ENCODE data around the gene CACNB4. TPM values are rescaled to one million over a fixed set of nuclear protein-coding genes. Genes with fewer than 3 reads are reported as not detected.

Gene CACNB4
- total RNA-seq, 1 donor from 2014 or later: 4.9 TPM

DNA sequence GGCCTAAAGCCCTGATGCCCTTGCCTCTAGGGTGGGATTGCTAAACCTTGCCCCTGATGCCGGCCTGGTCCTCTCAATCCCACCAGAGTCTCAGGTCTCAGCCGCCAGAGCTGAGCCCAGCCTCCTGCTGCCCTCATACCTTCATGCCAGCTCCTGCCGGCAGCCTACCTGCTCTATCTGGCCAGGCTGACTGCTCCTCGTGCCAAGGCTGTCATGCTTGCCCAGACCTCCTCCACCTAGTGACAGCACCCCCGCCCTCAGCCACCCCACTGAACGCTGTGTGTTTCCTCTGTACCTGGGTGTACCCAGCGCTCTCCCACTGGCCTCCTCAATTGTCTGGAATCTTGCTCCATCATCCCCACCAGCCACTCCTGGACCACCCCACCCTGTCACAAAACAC is 120.1 kb downstream of the CACNB4 start:
- Histone ChIP-seq H3K27ac (no peak overlapping the region), H3K4me3 (no peak overlapping the region), H3K4me1 (peaks cover 5% of the 10 kb centered on the region), H3K27me3 (no peaks in the 10 kb centered on the region), H3K9me3 (no peaks in the 10 kb centered on the region), H3K36me3 (no peaks in the 10 kb centered on the region)
- intact Hi-C loops (cut with DNase I): no loop called here
- no peak for TF ChIP-seq POLR2A (IDR thresholded peaks at IDR 0.05)
- TF ChIP-seq, protein P1, sequence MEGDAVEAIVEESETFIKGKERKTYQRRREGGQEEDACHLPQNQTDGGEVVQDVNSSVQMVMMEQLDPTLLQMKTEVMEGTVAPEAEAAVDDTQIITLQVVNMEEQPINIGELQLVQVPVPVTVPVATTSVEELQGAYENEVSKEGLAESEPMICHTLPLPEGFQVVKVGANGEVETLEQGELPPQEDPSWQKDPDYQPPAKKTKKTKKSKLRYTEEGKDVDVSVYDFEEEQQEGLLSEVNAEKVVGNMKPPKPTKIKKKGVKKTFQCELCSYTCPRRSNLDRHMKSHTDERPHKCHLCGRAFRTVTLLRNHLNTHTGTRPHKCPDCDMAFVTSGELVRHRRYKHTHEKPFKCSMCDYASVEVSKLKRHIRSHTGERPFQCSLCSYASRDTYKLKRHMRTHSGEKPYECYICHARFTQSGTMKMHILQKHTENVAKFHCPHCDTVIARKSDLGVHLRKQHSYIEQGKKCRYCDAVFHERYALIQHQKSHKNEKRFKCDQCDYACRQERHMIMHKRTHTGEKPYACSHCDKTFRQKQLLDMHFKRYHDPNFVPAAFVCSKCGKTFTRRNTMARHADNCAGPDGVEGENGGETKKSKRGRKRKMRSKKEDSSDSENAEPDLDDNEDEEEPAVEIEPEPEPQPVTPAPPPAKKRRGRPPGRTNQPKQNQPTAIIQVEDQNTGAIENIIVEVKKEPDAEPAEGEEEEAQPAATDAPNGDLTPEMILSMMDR (IDR thresholded peaks at IDR 0.05): no peak
- TF ChIP-seq POLR2AphosphoS5 (IDR thresholded peaks at IDR 0.05; ENCODE audit: insufficient read depth in 1 of 2, low read depth in 1 of 2): no peak
- no peak for DNase-seq (ENCODE audit: extremely low spot score in 2 of 2)

GRCh38 chr2:151977631-151978030 is 121.2 kb downstream of the CACNB4 start:
- H3K27me3 ChIP-seq: no peaks in the 10 kb centered on the region
- no peak overlapping the region for H3K27ac ChIP-seq
- H3K9me3 ChIP-seq: no peaks in the 10 kb centered on the region
- no peak for TF ChIP-seq POLR2AphosphoS5 (IDR thresholded peaks at IDR 0.05; ENCODE audit: insufficient read depth in 1 of 2, low read depth in 1 of 2)
- TF ChIP-seq, protein P1 (IDR thresholded peaks at IDR 0.05): no peak
- TF ChIP-seq POLR2A (IDR thresholded peaks at IDR 0.05): no peak
- no peak for DNase-seq (ENCODE audit: extremely low spot score in 2 of 2)
- H3K4me1 ChIP-seq: peaks cover 7% of the 10 kb centered on the region
- no peak overlapping the region for H3K4me3 ChIP-seq
- intact Hi-C loops (cut with DNase I): no loop called here
- no peaks in the 10 kb centered on the region for H3K36me3 ChIP-seq

- Histone ChIP-seq H3K27me3 (no peaks in the 10 kb centered on the region), H3K4me3 (no peak overlapping the region), H3K4me1 (peaks cover 7% of the 10 kb centered on the region), H3K27ac (no peak overlapping the region), H3K36me3 (no peaks in the 10 kb centered on the region), H3K9me3 (no peaks in the 10 kb centered on the region)
- TF ChIP-seq, protein P1 (IDR thresholded peaks at IDR 0.05): no peak
- TF ChIP-seq POLR2AphosphoS5 (IDR thresholded peaks at IDR 0.05; ENCODE audit: insufficient read depth in 1 of 2, low read depth in 1 of 2): no peak
- no peak for TF ChIP-seq POLR2A (IDR thresholded peaks at IDR 0.05)
- no peak for DNase-seq (ENCODE audit: extremely low spot score in 2 of 2)
- intact Hi-C loops (cut with DNase I): no loop called here
These were observed 121.9 kb downstream of the CACNB4 start for GRCh38 chr2:151976945-151977353.

DNA sequence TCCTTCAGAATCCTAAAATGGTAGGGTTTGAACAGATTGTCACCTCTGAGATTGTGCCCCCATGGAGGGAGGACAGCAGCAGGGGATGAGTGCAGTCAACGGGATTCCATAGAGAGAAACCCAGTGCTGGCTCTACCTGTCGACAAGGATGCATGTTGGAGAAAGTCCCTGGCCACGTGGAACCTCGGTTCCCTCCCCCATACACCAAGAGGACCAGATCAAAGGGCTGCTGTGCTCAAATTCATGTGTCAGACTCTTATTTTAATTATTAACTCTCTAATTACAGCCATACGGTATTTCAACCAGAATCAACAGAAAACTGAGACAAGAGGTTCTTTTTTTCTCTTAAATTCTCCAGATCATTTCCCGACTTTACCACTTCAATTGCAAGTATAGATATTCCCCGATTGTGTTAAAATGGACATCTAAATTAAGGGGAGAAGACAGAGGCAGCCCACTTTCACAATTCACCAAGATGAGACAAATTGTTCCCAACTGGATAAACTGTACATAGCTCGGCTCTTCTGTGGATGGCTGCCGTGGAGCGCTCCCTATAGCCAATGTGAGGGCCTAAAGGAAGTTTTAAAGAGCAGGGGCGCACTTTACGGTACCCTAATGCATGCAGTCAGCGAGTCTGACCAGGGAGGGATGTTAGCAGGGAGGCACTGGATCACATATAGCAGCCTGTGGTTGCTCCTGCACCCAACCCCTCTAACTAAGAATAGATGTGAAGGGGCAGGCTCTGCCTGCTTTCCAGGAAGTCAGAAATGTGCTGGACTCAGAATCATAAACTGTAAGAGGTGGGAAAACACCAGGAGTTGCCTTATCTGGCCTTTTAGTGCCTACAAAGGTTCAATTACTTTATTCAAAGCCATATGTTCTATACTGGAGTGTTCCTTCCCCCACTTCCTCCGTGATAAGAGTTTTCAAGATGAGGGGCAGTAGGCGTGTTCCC is 123.1 kb downstream of the CACNB4 start:
- Histone ChIP-seq H3K36me3 (no peaks in the 10 kb centered on the region), H3K4me3 (no peak overlapping the region), H3K27ac (no peak overlapping the region), H3K4me1 (peaks cover 7% of the 10 kb centered on the region), H3K27me3 (no peaks in the 10 kb centered on the region), H3K9me3 (no peaks in the 10 kb centered on the region)
- intact Hi-C loops (cut with DNase I): no loop called here
- TF ChIP-seq POLR2AphosphoS5 (IDR thresholded peaks at IDR 0.05; ENCODE audit: insufficient read depth in 1 of 2, low read depth in 1 of 2): no peak
- TF ChIP-seq POLR2A (IDR thresholded peaks at IDR 0.05): no peak
- TF ChIP-seq, protein P1 (IDR thresholded peaks at IDR 0.05): no peak
- DNase-seq (ENCODE audit: extremely low spot score in 2 of 2): no peak

DNA sequence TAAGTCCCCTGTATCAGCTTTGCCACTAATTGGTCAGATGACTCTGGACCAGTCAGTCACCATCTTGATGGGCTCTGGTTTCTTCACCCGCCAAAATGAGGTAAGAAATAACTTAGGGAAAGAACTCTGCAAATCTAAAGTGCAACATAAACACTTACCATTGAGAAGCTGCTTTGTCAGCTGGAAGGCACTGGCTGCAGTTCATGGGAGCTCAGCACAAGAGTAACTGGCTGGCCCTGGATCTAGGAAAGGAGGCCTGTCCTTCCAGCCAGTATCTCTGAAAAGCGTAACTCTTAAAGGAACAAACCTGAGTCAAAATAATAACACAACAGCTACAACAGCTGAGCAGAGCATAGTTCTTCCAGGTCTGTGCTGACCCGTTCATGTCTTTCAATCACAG is 123.9 kb downstream of the CACNB4 start:
- no peak for DNase-seq (ENCODE audit: extremely low spot score in 2 of 2)
- intact Hi-C loops (cut with DNase I): no loop called here
- H3K36me3 ChIP-seq: no peaks in the 10 kb centered on the region
- H3K4me1 ChIP-seq: peaks cover 7% of the 10 kb centered on the region
- no peak overlapping the region for H3K27ac ChIP-seq
- no peak overlapping the region for H3K4me3 ChIP-seq
- no peaks in the 10 kb centered on the region for H3K9me3 ChIP-seq
- H3K27me3 ChIP-seq: no peaks in the 10 kb centered on the region
- TF ChIP-seq POLR2AphosphoS5 (IDR thresholded peaks at IDR 0.05; ENCODE audit: insufficient read depth in 1 of 2, low read depth in 1 of 2) (no peak), POLR2A (IDR thresholded peaks at IDR 0.05) (no peak)
